ENCODE data around the gene USP40.

- TF ChIP-seq CTCF (IDR thresholded peaks at IDR 0.05 in 8 of 11, conservative IDR thresholded peaks at IDR 0.05 in 3 of 11): no peak
- TF ChIP-seq POLR2A (IDR thresholded peaks at IDR 0.05): no peak
- TF ChIP-seq POLR2AphosphoS5 (IDR thresholded peaks at IDR 0.05): no peak
These were observed 74.5 kb downstream of the USP40 start for GRCh38 chr2:233492078-233492477.

Data from spleen (tissue), 7 donors.